ENCODE measurements around the gene MAP3K3. TPM values are rescaled to one million over a fixed set of nuclear protein-coding genes. Genes with fewer than 3 reads are reported as not detected.

MAP3K3 gene
- total RNA-seq, 1 experiment from 2014 or later = 24.3 TPM

GRCh38 chr17:63658366-63658765, 36.1 kb downstream of the MAP3K3 start:
- Histone ChIP-seq H2AFZ (ENCODE audit: low read length) (no peak overlapping the region), H3K79me2 (ENCODE audit: insufficient read depth, low read length) (no peaks in the 10 kb centered on the region), H3T11ph (ENCODE audit: low read length) (no peak overlapping the region), H2BK120ac (ENCODE audit: low read depth, low read length, poor library complexity, severe bottlenecking) (no peak overlapping the region), H2BK15ac (ENCODE audit: low read depth, low read length) (no peak overlapping the region), H3K9me3 (ENCODE audit: control insufficient read depth, low read depth, low read length) (no peaks in the 10 kb centered on the region), H3K27me3 (ENCODE audit: insufficient read depth, low read length) (no peaks in the 10 kb centered on the region), H3K23ac (ENCODE audit: insufficient read length, low read depth, low read length) (no peak overlapping the region), H3K79me1 (ENCODE audit: insufficient read depth, low read depth, low read length, poor library complexity, severe bottlenecking) (no peaks in the 10 kb centered on the region), H4K8ac (replicated peaks; ENCODE audit: insufficient read length, low read depth, low read length) (no peak overlapping the region), H4K91ac (ENCODE audit: insufficient read length, low read depth, low read length) (no peak overlapping the region), H3K4me1 (ENCODE audit: insufficient read depth, low read length) (no peaks in the 10 kb centered on the region), H3K14ac (ENCODE audit: insufficient read depth, low read length) (no peak overlapping the region), H2BK5ac (ENCODE audit: insufficient read length, low read length) (no peak overlapping the region), H4K20me1 (ENCODE audit: control insufficient read depth, insufficient read depth, insufficient read length) (no peaks in the 10 kb centered on the region), H3K23me2 (ENCODE audit: insufficient read length, low read depth, low read length, poor library complexity, severe bottlenecking) (no peaks in the 10 kb centered on the region), H3K18ac (ENCODE audit: insufficient read length, low read depth, low read length) (no peak overlapping the region), H4K5ac (ENCODE audit: insufficient read length, low read depth, low read length) (no peak overlapping the region), H2BK20ac (ENCODE audit: low read depth, low read length, poor library complexity, severe bottlenecking) (no peak overlapping the region), H3K27ac (ENCODE audit: insufficient read length, low read depth, low read length) (no peak overlapping the region), H3K4me2 (ENCODE audit: insufficient read depth, insufficient read length, low read length) (no peak overlapping the region), H3K4ac (ENCODE audit: low read depth, low read length) (no peak overlapping the region), H3K9ac (ENCODE audit: extremely low read depth, insufficient read length, low read length) (no peak overlapping the region), H3K56ac (ENCODE audit: insufficient read length, low read depth, low read length) (no peak overlapping the region), H2BK12ac (ENCODE audit: insufficient read length, low read depth, low read length) (no peak overlapping the region), H2AK5ac (ENCODE audit: insufficient read length, low read length) (no peak overlapping the region)
- H3K4me1 Mint-ChIP-seq = no peaks in the 10 kb centered on the region
- H3K4me3 Mint-ChIP-seq = no peak overlapping the region
- no peak for TF ChIP-seq CTCF (conservative IDR thresholded peaks at IDR 0.05)
- WGBS (ENCODE audit: extremely low coverage, insufficient read length, low lambda C conversion rate) = no CpG with 5 or more reads among the region's 1 CpG
- H3K36me3 Mint-ChIP-seq (ENCODE audit: insufficient read depth in 1 of 3, low read depth in 3 of 3) = peaks cover 0 to 21% (median 18%) of the 10 kb centered on the region in 3 experiments
- no peaks in the 10 kb centered on the region for H3K9me3 Mint-ChIP-seq
- peaks cover 2% of the 10 kb centered on the region; the same call in 1 of the 2 replicates for H3K27me3 Mint-ChIP-seq (ENCODE audit: low read depth)
- H3K27ac Mint-ChIP-seq = no peak overlapping the region
- no peak for DNase-seq
